ENCODE results near the gene SLC25A13.

The SLC25A13 gene

GRCh38 chr7:96253441-96253840, 68.5 kb downstream of the SLC25A13 start:
- no peak for ATAC-seq
- TF ChIP-seq OSR1 (CRISPR knock-in tag; IDR thresholded peaks at IDR 0.05): no peak
- TF ChIP-seq ZNF565 (CRISPR knock-in tag; conservative IDR thresholded peaks at IDR 0.05; ENCODE audit: low read depth): no peak
- TF ChIP-seq ESRRG (CRISPR knock-in tag; IDR thresholded peaks at IDR 0.05): no peak
- no peak for TF ChIP-seq ARNTL (CRISPR knock-in tag; IDR thresholded peaks at IDR 0.05; ENCODE audit: borderline replicate concordance, low read depth)
- no peak for TF ChIP-seq ZFP30 (CRISPR knock-in tag; IDR thresholded peaks at IDR 0.05)
- no peak for TF ChIP-seq TCF4 (CRISPR knock-in tag; IDR thresholded peaks at IDR 0.05; ENCODE audit: borderline replicate concordance)
- TF ChIP-seq ZC3H10 (CRISPR knock-in tag; IDR thresholded peaks at IDR 0.05): no peak
- no peak for TF ChIP-seq TOX (CRISPR knock-in tag; IDR thresholded peaks at IDR 0.05; ENCODE audit: borderline replicate concordance)
- TF ChIP-seq ZFP3 (CRISPR knock-in tag; IDR thresholded peaks at IDR 0.05): no peak
- no peak for TF ChIP-seq ZNF8 (CRISPR knock-in tag; IDR thresholded peaks at IDR 0.05)
- TF ChIP-seq RARB (CRISPR knock-in tag; IDR thresholded peaks at IDR 0.05): no peak
- TF ChIP-seq CREB5 (CRISPR knock-in tag; IDR thresholded peaks at IDR 0.05; ENCODE audit: low read depth): no peak
- TF ChIP-seq POU6F1 (CRISPR knock-in tag; IDR thresholded peaks at IDR 0.05; ENCODE audit: borderline replicate concordance, low read depth): no peak

GRCh38 chr7:96250776-96251361, 71.0 kb downstream of the SLC25A13 start:
- no peak for TF ChIP-seq PATZ1 (CRISPR knock-in tag; IDR thresholded peaks at IDR 0.05; ENCODE audit: borderline replicate concordance)
- no peak for TF ChIP-seq SNAI2 (CRISPR knock-in tag; IDR thresholded peaks at IDR 0.05)
- TF ChIP-seq BACH2 (CRISPR knock-in tag; IDR thresholded peaks at IDR 0.05; ENCODE audit: borderline replicate concordance): no peak
- no peak for TF ChIP-seq OSR1 (CRISPR knock-in tag; IDR thresholded peaks at IDR 0.05)
- no peak for ATAC-seq

GRCh38 chr7:96248405-96248804, 73.5 kb downstream of the SLC25A13 start:
- ATAC-seq: no peak

More at GRCh38 chr7:96248405-96248804, 73.5 kb downstream of the SLC25A13 start:
- no peak for TF ChIP-seq CSRNP3 (CRISPR knock-in tag; IDR thresholded peaks at IDR 0.05)
- no peak for TF ChIP-seq BACH2 (CRISPR knock-in tag; IDR thresholded peaks at IDR 0.05; ENCODE audit: borderline replicate concordance)
- TF ChIP-seq PATZ1 (CRISPR knock-in tag; IDR thresholded peaks at IDR 0.05; ENCODE audit: borderline replicate concordance): no peak
- TF ChIP-seq ZNF8 (CRISPR knock-in tag; IDR thresholded peaks at IDR 0.05): no peak

Data from SK-N-SH treated with all-trans-retinoic acid at 6 μM for 48 hours (cell line).